Measurements from ENCODE around the gene SPP2. TPM values are rescaled to one million over a fixed set of nuclear protein-coding genes. Genes with fewer than 3 reads are reported as not detected.
A peak's percentile ranks its signal among the peaks of the same experiment; 100 is the strongest.

The SPP2 gene, protein sequence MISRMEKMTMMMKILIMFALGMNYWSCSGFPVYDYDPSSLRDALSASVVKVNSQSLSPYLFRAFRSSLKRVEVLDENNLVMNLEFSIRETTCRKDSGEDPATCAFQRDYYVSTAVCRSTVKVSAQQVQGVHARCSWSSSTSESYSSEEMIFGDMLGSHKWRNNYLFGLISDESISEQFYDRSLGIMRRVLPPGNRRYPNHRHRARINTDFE
- polyA plus RNA-seq (ENCODE audit: insufficient read length in 3 of 3), result not detected

DNA sequence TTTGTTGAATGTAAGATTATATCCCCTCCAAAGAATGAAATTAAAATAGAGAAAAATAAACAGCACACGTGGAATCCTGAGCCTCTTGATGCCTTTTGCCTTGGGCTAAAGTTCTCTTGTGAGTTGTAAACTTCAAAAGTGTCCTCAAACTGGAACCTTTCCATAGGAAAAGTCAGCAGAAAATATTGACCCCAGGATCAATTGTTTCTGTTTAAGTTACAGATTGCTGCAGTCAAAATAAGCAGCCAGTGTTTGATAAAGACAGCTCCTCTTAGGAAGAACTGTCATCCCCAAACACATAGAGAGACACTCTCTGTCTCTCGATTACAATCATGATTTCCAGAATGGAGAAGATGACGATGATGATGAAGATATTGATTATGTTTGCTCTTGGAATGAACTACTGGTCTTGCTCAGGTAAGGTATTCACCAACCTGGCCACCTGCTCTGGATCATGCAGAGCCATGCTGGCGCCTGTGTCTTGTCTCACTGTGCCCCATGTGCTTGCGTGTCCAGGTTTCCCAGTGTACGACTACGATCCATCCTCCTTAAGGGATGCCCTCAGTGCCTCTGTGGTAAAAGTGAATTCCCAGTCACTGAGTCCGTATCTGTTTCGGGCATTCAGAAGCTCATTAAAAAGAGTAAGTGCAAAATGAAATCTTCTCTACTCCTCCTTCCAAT is at the start of gene SPP2:
Gene SPP2 (plus strand): TSS at position 248 of the 681 bp plus-strand sequence. CDS start 85 bp downstream, at position 333.
- DNase-seq (ENCODE audit: low read depth in 3 of 3, low spot score in 2 of 3), result no peak

DNA sequence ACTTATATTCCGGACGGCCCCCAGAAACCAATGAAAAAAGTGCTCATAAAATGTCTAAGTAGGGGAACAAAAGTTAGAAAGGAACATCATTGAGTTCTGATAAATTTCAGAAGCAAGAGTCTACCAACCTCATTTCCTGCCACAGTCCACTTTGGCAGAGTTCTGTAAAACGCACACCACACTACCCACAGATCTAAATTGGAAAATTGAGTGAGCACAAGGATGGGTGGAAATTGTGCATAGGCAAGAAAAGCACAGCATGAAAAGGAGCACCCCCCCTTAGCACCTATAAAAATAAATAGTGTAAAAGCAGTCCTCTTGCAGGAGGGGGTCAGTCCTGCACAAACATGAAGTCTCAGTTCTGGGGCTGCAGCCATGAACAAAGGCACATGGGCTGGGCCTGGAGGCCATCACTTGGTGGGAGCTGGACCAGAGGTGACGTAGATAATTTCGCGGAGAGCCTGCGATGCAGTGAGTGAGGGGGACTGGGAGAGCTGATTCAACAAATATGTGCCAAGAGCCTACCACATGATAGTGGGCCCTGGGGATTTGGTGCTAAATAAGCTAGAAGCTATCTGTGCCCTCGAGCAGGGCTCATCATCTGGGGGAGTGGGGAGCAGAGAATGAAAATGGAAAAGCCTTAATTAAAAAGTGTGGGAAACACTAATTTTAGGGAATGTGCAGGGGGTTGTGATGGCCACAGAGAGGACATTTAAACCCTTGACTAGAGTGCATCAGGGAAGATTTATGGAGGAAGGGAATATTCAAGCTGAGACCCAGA is 48.9 kb upstream of the SPP2 start:
- no peak for DNase-seq (ENCODE audit: low read depth in 3 of 3, low spot score in 2 of 3)

DNA sequence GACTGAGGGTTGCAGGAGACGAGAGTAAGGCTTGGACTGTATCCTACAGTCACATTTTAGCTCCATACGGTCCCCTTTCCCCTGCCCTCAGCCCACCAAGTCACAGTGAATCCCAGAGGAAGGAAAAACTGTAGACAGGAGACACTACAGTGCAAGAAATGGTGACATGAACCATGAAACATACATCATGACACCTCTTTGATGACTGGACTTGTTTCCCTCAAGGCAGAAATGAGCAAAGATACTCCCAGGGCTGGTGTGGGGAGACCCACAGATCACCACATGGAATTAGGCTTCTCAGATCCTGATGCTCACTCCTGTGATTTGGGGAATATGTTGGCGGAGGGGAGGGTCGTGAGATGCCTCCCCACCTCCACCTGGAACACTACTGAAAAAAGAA is 48.2 kb upstream of the SPP2 start:
- DNase-seq (ENCODE audit: low read depth in 3 of 3, low spot score in 2 of 3), result no peak

DNA sequence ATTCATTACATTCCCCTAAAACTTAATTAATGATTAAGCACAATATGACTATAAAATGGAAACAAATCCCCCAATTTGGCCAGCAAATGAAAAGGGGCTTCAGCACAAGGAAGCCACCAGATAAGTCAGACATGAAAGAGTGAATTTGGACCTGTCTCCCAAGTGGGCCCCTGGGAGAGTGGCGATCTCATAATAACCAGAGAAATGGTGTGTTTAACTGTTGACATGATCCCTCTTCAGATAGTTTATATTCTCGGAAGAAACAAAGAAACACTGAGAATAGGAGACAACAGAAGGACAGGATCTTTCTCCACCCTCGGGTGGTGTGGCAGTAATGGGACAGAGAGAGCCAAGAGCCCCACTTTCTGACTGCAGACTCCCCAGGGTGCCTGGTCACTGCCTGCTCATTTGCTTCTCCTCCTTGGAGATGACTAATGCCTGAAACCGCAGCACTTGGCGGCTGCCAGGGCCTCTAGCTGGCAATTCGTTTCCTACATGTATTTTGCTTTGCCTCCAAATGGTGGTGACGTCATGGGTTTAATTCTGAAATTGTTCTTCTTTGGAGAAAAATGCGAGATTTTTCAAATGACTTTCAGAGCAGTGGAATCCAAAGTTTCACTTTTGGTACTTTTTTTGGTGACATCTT is 46.4 kb upstream of the SPP2 start:
- DNase-seq (ENCODE audit: low read depth in 3 of 3, low spot score in 2 of 3), result no peak

DNA sequence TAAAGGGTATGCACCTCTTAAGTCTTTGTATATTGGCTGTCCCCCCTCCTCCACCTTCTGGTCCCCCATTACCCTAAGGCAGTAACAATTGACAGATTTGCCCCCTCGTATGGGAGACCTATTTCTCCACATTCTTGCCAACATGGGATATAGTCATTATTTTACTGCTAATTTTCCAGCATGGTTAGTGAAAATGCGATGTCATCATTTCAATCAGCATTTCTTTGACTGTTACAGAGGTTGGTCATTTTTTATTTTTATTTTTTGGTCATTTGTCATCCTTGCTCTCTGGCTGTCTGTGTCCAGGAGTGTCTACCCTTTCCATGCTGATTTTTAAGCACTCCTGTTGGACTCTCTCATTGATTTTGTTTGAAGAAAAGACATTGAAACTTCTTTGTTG is 45.4 kb upstream of the SPP2 start:
- no peak for DNase-seq (ENCODE audit: low read depth in 3 of 3, low spot score in 2 of 3)

DNA sequence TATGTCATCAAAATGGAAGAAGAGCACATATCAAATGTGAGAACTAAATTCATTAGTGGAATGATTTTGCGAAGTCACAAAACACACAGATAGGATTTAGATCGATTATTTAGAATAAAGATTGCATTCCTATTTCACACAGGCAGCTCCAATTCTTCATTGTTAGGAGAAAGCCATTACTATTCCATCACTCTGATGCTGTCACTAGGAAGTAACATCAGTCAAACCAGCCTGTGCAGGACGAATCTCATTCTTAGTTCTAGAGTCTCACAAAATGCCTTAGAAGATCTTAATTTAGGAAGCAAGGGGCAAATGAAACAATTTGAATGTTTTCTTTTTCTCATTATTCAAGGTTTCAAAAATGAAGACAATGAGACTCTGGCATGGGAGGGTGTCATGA is 44.0 kb upstream of the SPP2 start:
- no peak for DNase-seq (ENCODE audit: low read depth in 3 of 3, low spot score in 2 of 3)

DNA sequence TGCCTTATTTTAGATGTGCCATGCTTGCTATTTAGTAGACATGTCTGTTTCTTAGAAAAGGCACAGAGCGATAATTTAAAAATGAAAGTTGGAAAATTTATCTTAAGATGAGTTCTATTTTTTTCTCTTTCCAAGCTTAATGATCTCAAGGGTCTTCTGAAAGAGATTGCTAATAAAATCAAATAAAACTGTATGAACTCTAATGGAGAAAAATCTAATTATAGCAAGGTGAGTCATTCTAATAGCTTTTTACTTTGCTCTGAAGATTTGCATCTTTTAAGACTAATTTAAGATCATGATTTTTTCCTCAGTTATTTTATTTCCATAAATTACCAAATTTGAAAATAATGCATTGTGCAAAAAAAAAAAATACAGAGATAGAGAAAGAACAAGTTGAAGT is 36.1 kb upstream of the SPP2 start:
- DNase-seq (ENCODE audit: low read depth in 3 of 3, low spot score in 2 of 3), result no peak

DNA sequence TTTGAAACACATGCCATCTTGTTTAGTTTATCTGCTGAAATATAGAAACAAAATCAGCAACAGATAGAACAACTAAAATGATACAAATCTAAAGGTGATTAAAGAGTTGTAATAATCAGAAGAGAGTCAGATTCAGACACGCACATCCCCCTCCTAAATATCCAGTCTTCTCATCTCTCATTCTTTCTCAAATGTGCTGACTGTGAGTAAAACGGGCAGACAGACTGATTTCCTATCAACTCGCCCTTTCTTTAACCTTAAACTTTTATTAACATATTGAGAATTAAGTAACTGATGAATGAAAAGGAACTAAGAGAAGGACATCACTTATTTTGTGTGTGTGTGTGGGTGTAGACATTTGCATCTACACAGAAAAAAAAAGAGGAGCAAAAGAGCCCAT is 34.6 kb upstream of the SPP2 start:
- DNase-seq (ENCODE audit: low read depth in 3 of 3, low spot score in 2 of 3), result no peak

DNA sequence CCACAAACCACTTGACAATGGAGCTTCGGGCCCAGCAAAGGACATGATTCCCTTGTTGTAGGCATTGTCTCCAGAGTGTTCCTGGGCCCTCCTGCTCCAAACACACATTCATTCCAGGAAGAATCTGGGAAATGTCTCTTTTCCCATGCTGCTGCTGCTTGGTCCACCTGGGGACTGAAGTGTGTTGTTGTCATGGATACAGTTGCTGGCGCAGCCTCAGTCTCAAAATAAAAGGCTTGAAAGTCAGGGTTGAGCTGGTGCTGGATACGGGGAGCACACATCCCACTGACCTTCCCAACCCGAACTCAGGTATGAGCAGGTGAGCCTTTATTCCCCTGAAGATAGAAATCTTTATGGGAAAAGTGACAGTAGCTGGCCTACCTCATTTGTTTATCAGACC is 30.6 kb upstream of the SPP2 start:
- DNase-seq (ENCODE audit: low read depth in 3 of 3, low spot score in 2 of 3), result no peak

DNA sequence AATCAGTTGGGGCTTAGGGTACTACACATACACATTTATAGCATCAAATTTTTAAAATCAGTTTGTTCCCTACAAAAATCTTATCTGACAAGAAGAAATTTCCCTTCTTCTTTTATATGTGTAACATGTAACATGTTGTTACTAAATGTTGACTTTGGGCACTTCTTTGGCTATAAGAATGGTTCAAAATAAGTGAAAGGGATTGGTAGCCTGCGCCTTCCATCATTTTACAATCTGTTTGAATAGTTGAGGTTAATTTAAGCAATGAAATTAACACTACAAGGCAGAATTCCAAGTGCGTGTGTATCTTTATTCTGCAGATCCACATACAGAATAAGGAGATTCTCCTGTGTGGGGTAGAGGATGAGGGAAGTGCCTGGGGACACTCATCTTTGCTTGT is 30.2 kb upstream of the SPP2 start:
- DNase-seq (ENCODE audit: low read depth in 3 of 3, low spot score in 2 of 3), result no peak

DNA sequence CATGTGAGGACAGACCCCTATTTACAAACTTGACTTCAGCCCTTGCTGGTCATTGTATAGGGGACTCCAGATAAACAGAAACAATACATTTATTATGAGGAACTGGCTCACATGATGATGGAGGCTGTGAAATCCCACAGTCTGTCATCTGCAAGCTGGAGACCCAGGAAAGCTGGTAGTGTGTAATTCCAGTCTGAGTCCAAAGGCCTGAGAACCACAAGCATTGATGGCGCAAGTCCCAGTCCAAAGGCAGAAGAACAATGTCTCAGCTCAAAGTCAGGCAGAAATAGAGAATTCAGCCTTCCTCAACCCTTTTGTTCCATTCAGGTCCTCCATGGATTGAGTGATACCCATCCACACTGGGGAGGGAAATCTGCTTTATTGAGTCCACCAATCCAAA is 28.1 kb upstream of the SPP2 start:
- no peak for DNase-seq (ENCODE audit: low read depth in 3 of 3, low spot score in 2 of 3)

DNA sequence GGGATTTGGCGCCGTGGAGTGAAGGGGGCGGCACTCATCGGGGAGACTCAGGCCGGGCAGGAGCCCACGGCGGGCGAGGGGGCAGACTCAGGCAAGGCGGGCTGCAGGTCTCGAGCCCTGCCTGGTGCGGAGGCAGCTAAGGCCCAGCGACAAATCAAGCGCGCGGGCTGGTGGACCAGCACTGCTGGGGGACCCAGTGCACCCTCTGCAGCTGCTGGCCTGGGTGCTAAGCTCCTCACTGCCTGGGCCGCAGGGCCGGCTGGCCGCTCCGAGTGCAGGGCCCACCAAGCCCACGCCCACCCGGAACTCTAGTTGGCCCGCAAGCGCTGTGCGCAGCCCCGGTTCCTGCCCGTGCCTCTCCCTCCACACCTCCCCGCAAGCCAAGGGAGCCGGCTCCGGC is 26.2 kb upstream of the SPP2 start:
- no peak for DNase-seq (ENCODE audit: low read depth in 3 of 3, low spot score in 2 of 3)

DNA sequence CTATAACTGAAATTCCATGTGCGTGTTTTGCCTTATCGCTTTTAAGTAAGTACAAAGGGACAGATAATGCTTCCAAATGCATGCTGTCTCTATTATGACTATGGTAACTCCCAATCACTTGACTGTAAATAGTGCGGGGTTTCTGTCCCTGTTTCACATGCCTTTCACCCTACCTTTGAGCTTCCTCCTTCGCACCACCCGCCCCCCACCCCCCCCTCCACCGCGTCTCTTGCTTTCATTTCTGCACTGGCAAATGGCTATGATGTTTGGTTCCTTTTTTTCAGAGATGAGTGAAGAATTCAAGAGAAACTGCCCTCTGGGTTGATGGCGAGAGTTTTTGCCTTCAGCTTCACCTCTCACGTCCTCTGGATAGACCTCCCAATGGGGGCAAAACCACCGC is 25.0 kb upstream of the SPP2 start:
- DNase-seq (ENCODE audit: low read depth in 3 of 3, low spot score in 2 of 3), result no peak

DNA sequence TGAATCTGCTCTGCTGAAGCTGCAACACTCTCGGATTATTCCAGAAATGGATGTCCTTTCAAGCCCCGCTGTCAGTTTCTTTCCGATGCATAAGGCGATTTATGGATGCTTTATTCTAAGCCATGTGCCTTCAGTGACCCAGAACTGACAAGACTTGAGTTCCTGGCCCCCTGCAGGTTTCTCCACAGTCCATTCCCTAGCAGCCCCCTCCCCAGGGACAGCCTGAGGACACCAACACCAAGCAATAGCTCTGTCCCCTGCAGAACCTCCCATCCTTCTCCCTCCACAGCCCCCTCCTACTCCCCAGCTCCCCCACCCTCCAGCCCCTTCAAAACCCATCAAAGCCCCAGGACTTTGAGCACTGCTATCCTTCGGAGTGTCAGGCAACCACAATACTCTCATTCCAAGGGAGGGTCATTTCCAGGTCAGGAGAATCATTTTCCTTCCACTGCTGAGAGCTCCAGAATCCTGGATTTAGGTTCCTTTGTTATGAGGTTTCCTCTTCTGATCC is 24.6 kb upstream of the SPP2 start:
- DNase-seq (ENCODE audit: low read depth in 3 of 3, low spot score in 2 of 3), result peak in 1 of 3 donors; percentile 33

DNA sequence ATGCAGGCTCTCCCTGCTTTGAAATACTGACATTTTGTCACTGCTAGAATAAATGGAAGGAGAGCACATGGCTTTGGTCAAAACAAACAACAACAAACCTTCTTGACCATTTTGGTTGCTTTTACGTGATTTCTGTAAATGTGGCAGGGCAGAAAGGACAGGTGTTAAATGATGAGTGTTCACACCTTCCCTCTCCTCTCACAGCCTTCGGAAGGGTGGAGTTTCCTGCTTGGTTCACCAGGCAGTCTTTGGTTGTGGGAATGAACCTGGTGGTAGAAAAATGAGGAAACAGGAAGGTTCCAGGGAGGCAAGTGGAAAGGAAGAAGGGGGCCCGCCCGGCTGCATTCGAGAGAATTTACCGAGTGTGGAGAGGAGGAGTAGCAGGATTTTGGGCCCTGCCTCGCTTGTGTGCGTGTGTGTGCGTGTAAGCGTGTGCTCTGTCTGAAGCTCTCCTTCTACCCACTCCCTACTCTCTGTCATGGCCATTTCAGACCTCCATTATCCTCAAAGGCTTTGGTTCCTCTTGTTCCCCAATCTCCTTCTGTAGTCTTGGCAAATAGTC is 23.7 kb upstream of the SPP2 start:
- DNase-seq (ENCODE audit: low read depth in 3 of 3, low spot score in 2 of 3), result no peak

DNA sequence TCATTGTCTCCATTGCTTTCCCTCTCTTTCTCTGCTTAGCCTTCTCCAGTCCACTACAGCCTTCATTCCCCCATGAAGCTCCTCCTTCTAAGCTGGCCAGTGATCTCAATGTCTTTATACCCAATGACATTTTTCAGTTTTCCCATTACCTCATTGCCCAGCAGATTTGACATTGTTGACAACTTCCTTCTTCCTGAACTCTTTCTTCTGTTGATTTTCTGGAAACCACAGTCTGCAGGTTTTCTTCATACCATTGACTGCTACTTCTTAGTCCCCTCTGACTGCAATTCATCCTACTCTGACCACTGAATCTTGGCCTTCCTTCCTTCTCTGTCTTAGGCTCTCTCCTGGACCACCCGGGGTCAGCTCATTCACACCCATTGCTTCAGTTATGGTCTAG is 22.9 kb upstream of the SPP2 start:
- DNase-seq (ENCODE audit: low read depth in 3 of 3, low spot score in 2 of 3), result no peak

DNA sequence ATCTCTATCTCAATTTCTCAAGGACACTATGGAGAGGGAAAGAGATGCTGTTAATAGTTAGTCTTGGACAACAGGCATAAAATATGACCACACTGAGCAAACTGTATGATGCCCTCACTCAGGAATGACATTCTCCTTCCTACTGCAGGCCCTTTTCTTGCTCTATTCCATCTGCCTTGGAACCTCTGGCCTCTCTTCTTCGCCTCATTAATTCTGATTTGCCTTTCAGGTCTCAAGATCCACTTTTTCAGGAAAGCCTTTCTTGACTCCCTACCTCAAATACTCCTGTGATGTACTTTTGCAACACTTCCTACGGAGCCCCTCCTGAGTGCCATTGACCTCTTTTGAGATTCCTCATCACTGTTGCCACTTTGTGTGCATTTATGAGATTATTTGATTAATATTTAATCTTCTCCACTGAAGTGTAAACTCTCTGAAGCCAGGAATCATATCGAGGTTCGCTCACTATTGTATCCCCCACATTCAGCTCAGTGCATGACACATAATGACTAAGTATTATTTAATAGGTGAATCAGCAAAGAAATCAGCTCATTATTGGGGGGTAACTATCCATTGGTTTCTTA is 21.3 kb upstream of the SPP2 start:
- DNase-seq (ENCODE audit: low read depth in 3 of 3, low spot score in 2 of 3), result no peak

DNA sequence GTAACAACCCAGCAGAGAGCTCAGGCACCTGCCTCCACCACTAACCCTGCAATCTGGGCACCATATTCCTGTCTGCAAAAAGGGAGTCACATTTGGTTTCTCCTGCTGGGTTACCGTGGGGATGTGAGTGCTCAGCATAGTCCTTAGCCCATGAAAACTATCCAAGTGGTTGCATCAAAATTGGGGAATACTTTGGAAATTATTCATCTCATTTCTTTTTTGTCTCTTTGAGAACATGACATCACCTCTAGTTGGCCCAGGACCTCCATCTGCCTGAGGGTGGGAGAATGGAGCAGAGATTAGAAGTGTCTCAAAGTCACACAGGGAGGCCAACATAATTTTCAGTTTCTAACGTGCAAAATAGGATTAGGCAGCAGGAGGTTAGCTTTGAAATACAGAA is 19.3 kb upstream of the SPP2 start:
- no peak for DNase-seq (ENCODE audit: low read depth in 3 of 3, low spot score in 2 of 3)

DNA sequence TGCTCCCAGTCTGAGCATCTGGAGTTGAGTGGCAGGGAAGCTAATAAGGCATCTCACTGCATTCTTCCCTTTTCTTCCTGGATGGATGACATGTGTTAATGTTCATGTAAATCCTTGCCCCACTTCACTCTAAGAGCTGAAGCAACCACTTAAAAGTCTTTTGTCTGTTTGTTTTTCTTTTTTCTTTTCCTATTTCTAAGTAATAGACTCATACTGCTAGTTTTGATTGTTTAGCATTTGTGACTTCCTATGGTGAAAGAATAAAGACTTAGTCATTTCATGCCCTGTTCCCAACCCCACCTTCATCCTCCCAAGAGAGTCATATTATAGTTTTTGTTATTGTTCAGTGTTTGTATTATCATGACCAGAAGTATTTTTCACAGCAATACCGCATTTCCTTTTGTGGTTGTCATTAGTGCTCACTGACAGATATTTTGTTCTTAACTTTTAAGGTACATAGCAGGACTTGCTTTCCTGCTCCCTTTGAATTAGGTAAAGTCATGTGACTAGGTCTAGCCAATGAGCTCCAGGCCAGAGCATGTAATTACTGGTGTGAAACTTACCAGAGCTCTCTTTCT is 18.1 kb upstream of the SPP2 start:
- no peak for DNase-seq (ENCODE audit: low read depth in 3 of 3, low spot score in 2 of 3)

DNA sequence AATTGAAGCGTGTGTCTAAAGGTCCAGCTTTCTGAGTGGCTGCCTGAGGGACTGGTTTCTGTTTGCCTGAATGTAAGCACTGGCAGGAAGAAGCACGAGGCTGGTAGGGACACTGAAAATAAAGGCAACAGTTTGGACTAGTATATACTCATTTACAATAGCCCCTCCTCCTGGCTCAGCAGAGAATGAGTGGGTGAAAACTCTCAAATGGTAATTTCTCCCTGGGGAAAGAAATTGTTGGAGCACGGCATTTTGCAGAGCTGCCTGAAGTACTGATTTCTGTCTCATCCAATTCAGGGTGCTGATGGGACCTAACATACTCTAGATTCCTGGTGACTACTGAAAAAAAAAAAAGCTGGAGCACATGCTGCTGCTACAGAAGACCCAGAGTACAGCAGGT is 17.3 kb upstream of the SPP2 start:
- DNase-seq (ENCODE audit: low read depth in 3 of 3, low spot score in 2 of 3), result no peak
